Measurements from ENCODE around the gene MTX1.
A peak's percentile ranks its signal among the peaks of the same experiment; 100 is the strongest.
"Not testable (repeated sequence)": the region's sequence is repeated elsewhere in the genome, so short reads cannot be mapped to it uniquely, and the experiment has no call there.

The MTX1 gene

GRCh38 chr1:155241841-155242264 lies 33.4 kb downstream of the MTX1 start:
- no peak for DNase-seq

GRCh38 chr1:155242805-155243358 lies 34.4 kb downstream of the MTX1 start:
- DNase-seq: no peak

- DNase-seq: peak; percentile 100
These were observed 36.1 kb downstream of the MTX1 start for GRCh38 chr1:155244368-155245162.

GRCh38 chr1:155245163-155245524 lies 36.6 kb downstream of the MTX1 start:
- DNase-seq: no peak

- not testable (repeated sequence) for DNase-seq
These were observed 38.3 kb downstream of the MTX1 start for GRCh38 chr1:155246796-155247195.

- DNase-seq: no peak
These were observed 39.4 kb downstream of the MTX1 start for GRCh38 chr1:155247667-155248553.

GRCh38 chr1:155250246-155250632 lies 41.7 kb downstream of the MTX1 start:
- DNase-seq: no peak

- DNase-seq: peak; percentile 94
These were observed 42.3 kb downstream of the MTX1 start for GRCh38 chr1:155250633-155251449.

- DNase-seq: no peak
These were observed 43.1 kb downstream of the MTX1 start for GRCh38 chr1:155251566-155251965.

GRCh38 chr1:155253208-155253607 lies 44.7 kb downstream of the MTX1 start:
- DNase-seq: no peak

- no peak for DNase-seq
These were observed 45.3 kb downstream of the MTX1 start for GRCh38 chr1:155253797-155254196.

- no peak for DNase-seq
These were observed 45.8 kb downstream of the MTX1 start for GRCh38 chr1:155254228-155254713.

GRCh38 chr1:155254714-155255242 lies 46.3 kb downstream of the MTX1 start:
- peak; percentile 63 for DNase-seq

- peak; percentile 78 for DNase-seq
These were observed 46.9 kb downstream of the MTX1 start, which contains the start of gene ENTREP3 for GRCh38 chr1:155255243-155256007. Gene ENTREP3, minus strand, starts transcription at chr1:155255483. Its CDS starts 606 bp downstream, at chr1:155254877.

GRCh38 chr1:155256058-155256852 lies 47.8 kb downstream of the MTX1 start:
- no peak for DNase-seq

GRCh38 chr1:155260276-155260675 lies 51.8 kb downstream of the MTX1 start:
- DNase-seq: no peak

- no peak for DNase-seq
These were observed 53.0 kb downstream of the MTX1 start for GRCh38 chr1:155261493-155261851.

GRCh38 chr1:155261852-155262673 lies 53.6 kb downstream of the MTX1 start, which contains the start of gene SCAMP3:
Gene SCAMP3, minus strand, starts transcription at chr1:155262360. Its CDS starts 209 bp downstream, at chr1:155262151.
- DNase-seq: peak; percentile 98

GRCh38 chr1:155263067-155263466 lies 54.6 kb downstream of the MTX1 start:
- no peak for DNase-seq

Data from NCI-H1092 (cell line).